K562 (cell line): ENCODE measurements around the gene COQ8A. TPM values are rescaled to one million over a fixed set of nuclear protein-coding genes. Genes with fewer than 3 reads are reported as not detected.

ENCODE experiments used
- ATAC-seq: fragments of 200-7000 bp; cut with Tn5 transposase; 3 replicates; pipeline ENCODE4 v1.9.1; 2020; ENCODE audit warnings: moderate library complexity
- BruUV-seq: library from RNA; stranded (reverse); fragments of 400-500 nt; replicated peaks from 2 replicates; lab custom pipeline; 2021; lab: Mats Ljungman, UMichigan
- CTCF ChIA-PET: fragments of 300-600 bp; formaldehyde crosslinking; extraction: SDS; loops from one replicate; lab custom pipeline; 2021; ENCODE audit warnings: low intra/inter-chr PET ratio; lab: Yijun Ruan, JAX
- POLR2A ChIA-PET: fragments of 300-600, 350-650 bp; sonication (Branson Sonifier 250); formaldehyde crosslinking; extraction: SDS; loops from one replicate; lab custom pipeline; 2021; ENCODE audit warnings: antibody characterized with exemption, inconsistent platforms; lab: Yijun Ruan, JAX
- DNase-seq, 4 experiments: peaks; one replicate each; pipeline versions ENCODE4 v3.0.0 to v3.0.0-alpha.2; 2011 to 2018; ENCODE audit warnings: low spot score in 3 of 4, mixed read lengths in 3 of 4; ENCODE audit errors: extremely low read depth in 1 of 4
- FAIRE-seq: peaks from 2 replicates; lab custom pipeline; 2011; peaks lifted over from hg19 to GRCh38; lab: Jason Lieb, UNC
- H2AFZ ChIP-seq: 2 replicates; pipeline ENCODE4 v1.6.0; 2011; ENCODE audit warnings: low read depth, low read length, control low read depth, inconsistent platforms
- H3K27ac ChIP-seq: fragments of 200-600 bp; 3 replicates; pipeline ENCODE4 v1.8.0; 2011; ENCODE audit warnings: low read depth, mild to moderate bottlenecking, control low read depth, inconsistent platforms, low read length, moderate library complexity, mixed read lengths; ENCODE audit errors: extremely low read depth
- H3K27me3 ChIP-seq, 2 experiments: fragments of 300-600 bp in 1 of 2; 2 replicates in 1 of 2; 3 replicates in 1 of 2; pipeline versions ENCODE4 v1.6.0 to v1.8.0; 2011; ENCODE audit warnings: inconsistent platforms in 2 of 2, low read length in 2 of 2, mild to moderate bottlenecking in 1 of 2, mixed read lengths in 1 of 2, moderate library complexity in 1 of 2; ENCODE audit not compliant: control insufficient read depth in 2 of 2, insufficient read depth in 2 of 2
- H3K36me3 ChIP-seq: fragments of 300-600 bp; 3 replicates; pipeline ENCODE4 v1.8.0; 2011; ENCODE audit warnings: mild to moderate bottlenecking, low read length, inconsistent platforms; ENCODE audit not compliant: control insufficient read depth, insufficient read depth
- H3K4me1 ChIP-seq, 2 experiments: fragments of 200-600 bp in 1 of 2; replicated peaks in 1 of 2; 2 replicates in 1 of 2; 3 replicates in 1 of 2; pipeline versions ENCODE4 v1.5.1 to v1.8.0; 2011; ENCODE audit warnings: inconsistent platforms in 2 of 2, low read length in 2 of 2, mild to moderate bottlenecking in 1 of 2, mixed read lengths in 1 of 2, moderate library complexity in 1 of 2; ENCODE audit not compliant: control insufficient read depth in 2 of 2, insufficient read depth in 2 of 2
- H3K4me2 ChIP-seq: 2 replicates; pipeline ENCODE4 v1.6.1; 2011; ENCODE audit warnings: low read length, control low read depth, inconsistent platforms, mixed read lengths; ENCODE audit not compliant: insufficient read depth
- H3K4me3 ChIP-seq: fragments of 200-600 bp; sonication (generic), shearing (Covaris generic); 2 replicates; pipeline ENCODE4 v1.5.1; 2016; ENCODE audit warnings: control low read depth, inconsistent platforms
- H3K79me2 ChIP-seq: fragments of 200-600 bp; 3 replicates; pipeline ENCODE4 v1.8.0; 2011; ENCODE audit warnings: low read length, inconsistent platforms; ENCODE audit not compliant: control insufficient read depth, insufficient read depth
- H3K9ac ChIP-seq, 2 experiments: 2 replicates each; pipeline versions ENCODE4 v1.6.0 to v1.6.1; 2011; ENCODE audit warnings: low read depth in 2 of 2, low read length in 2 of 2, control low read depth in 1 of 2, inconsistent platforms in 1 of 2, mild to moderate bottlenecking in 1 of 2, mixed read lengths in 1 of 2; ENCODE audit not compliant: insufficient read depth in 1 of 2
- H3K9me1 ChIP-seq: one replicate; pipeline ENCODE4 v1.6.0; 2011; ENCODE audit warnings: inconsistent platforms, mild to moderate bottlenecking, low read length, moderate library complexity; ENCODE audit not compliant: control insufficient read depth, insufficient read depth
- H3K9me3 ChIP-seq: replicated peaks from 2 replicates; pipeline ENCODE4 v1.5.1; 2011; ENCODE audit warnings: low read depth, low read length, inconsistent platforms; ENCODE audit not compliant: control insufficient read depth, insufficient read depth
- H4K20me1 ChIP-seq: replicated peaks from 2 replicates; pipeline ENCODE4 v1.6.1; 2011; ENCODE audit warnings: low read length, inconsistent platforms, mixed read lengths; ENCODE audit not compliant: control insufficient read depth, insufficient read depth
- POLR2A ChIP-seq: fragments of 450-650 bp; conservative IDR thresholded peaks from 2 replicates; pipeline ENCODE4 v1.6.1; 2016
- POLR2G ChIP-seq: fragments of 200-400 bp; formaldehyde crosslinking; IDR thresholded peaks from 2 replicates; pipeline ENCODE4 v1.6.1; 2017; ENCODE audit warnings: low read depth, mild to moderate bottlenecking, antibody characterized with exemption, low read length, moderate library complexity
- POLR3A ChIP-seq: IDR thresholded peaks from 2 replicates; pipeline ENCODE4 v1.6.1; 2011; ENCODE audit warnings: borderline replicate concordance, mild to moderate bottlenecking, moderate library complexity; ENCODE audit not compliant: insufficient read length, insufficient read depth; ENCODE audit errors: extremely low read depth
- PPARD ChIP-seq: fragments of 250-450 bp; sonication (Bioruptor Pico); IDR thresholded peaks from 2 replicates; pipeline ENCODE4 v1.8.0; 2022; ENCODE audit warnings: inconsistent platforms, mild to moderate bottlenecking, moderate library complexity
- PYGO2 ChIP-seq: fragments of 450-650 bp; IDR thresholded peaks from 2 replicates; pipeline ENCODE4 v1.6.1; 2016; ENCODE audit warnings: mild to moderate bottlenecking, missing genetic modification characterization, moderate library complexity, missing compliant biosample characterization
- RBM22 ChIP-seq: fragments of 200-400 bp; formaldehyde crosslinking; IDR thresholded peaks from 2 replicates; pipeline ENCODE4 v1.6.1; 2018; ENCODE audit warnings: low read length, low read depth; ENCODE audit not compliant: poor library complexity, severe bottlenecking
- SAFB2 ChIP-seq: fragments of 200-400 bp; formaldehyde crosslinking; IDR thresholded peaks from 2 replicates; pipeline ENCODE4 v1.6.1; 2018; ENCODE audit warnings: borderline replicate concordance, low read length, low read depth, moderate library complexity; ENCODE audit not compliant: severe bottlenecking
- ZNF253 ChIP-seq: fragments of 250-450 bp; sonication (Bioruptor Pico); conservative IDR thresholded peaks from 2 replicates; pipeline ENCODE4 v1.6.1; 2021; ENCODE audit warnings: mild to moderate bottlenecking
- ZNF830 ChIP-seq: fragments of 250-450 bp; sonication (Bioruptor Pico); IDR thresholded peaks from 2 replicates; pipeline ENCODE4 v1.5.0; 2021; ENCODE audit warnings: mild to moderate bottlenecking
- WGBS: fragments of 100-300 bp; shearing (Covaris generic); methylation state at CpG from one replicate; pipeline ENCODE4 v1.1.6; 2016; ENCODE audit warnings: low coverage, mixed read lengths; ENCODE audit not compliant: insufficient coverage; ENCODE audit errors: missing lambda C conversion rate; 5-methylcytosine and 5-hydroxymethylcytosine counted together
- in situ Hi-C: fragments of 300-500 bp; cut with MboI; formaldehyde crosslinking; loops from 4 replicates; pipeline ENCODE4 v1.15.0; 2018; ENCODE audit warnings: inconsistent platforms, mixed read lengths
- intact Hi-C: fragments of 100-400 bp; cut with micrococcal nuclease; formaldehyde crosslinking; loops from 2 replicates; pipeline ENCODE4 v1.14.2; 2022
- polyA plus RNA-seq, 8 experiments: library from polyadenylated mRNA; depleted of rRNA in 4 of 8; stranded (reverse) in 5 of 8; unstranded in 3 of 8; fragments of >200 nt; fragmentation: Nextera tagmentation in 2 of 8; fragmentation: Illumina TruSeq in 1 of 8; extraction: Ambion mirVana in 2 of 8; extraction: Trizol in 1 of 8; gene quantifications; 2 replicates each; pipeline versions ENCODE4 v1.2.1 to v1.2.3, GENCODE V29; 2011 to 2014; ENCODE audit warnings: inconsistent platforms in 1 of 8, missing spikeins in 1 of 8
- total RNA-seq, 7 experiments: library from RNA; depleted of rRNA in 6 of 7; stranded (reverse); fragments of >200 nt in 6 of 7; fragmentation: Illumina TruSeq in 2 of 7; extraction: Trizol in 2 of 7; gene quantifications; 2 replicates each; pipeline versions ENCODE4 v1.2.1 to v1.2.3, GENCODE V29; 2011 to 2021; ENCODE audit warnings: low replicate concordance in 1 of 7
- TF ChIP-seq, protein P1 (sequence below): fragments of 450-650 bp; formaldehyde crosslinking; IDR thresholded peaks from 2 replicates; pipeline ENCODE4 v1.4.0; 2020; ENCODE audit warnings: mild to moderate bottlenecking
- TF ChIP-seq, protein P2 (sequence below): fragments of 250-450 bp; sonication (Bioruptor Pico); IDR thresholded peaks from 2 replicates; pipeline ENCODE4 v1.8.0; 2021; ENCODE audit warnings: mild to moderate bottlenecking, moderate library complexity

The COQ8A gene
- total and polyA plus RNA-seq, 9 of the 15 experiments (the other 6 are each of a cell fraction or from before 2014, with no cell fraction given): 2.6 to 54.3 (median 32.4) TPM

DNA sequence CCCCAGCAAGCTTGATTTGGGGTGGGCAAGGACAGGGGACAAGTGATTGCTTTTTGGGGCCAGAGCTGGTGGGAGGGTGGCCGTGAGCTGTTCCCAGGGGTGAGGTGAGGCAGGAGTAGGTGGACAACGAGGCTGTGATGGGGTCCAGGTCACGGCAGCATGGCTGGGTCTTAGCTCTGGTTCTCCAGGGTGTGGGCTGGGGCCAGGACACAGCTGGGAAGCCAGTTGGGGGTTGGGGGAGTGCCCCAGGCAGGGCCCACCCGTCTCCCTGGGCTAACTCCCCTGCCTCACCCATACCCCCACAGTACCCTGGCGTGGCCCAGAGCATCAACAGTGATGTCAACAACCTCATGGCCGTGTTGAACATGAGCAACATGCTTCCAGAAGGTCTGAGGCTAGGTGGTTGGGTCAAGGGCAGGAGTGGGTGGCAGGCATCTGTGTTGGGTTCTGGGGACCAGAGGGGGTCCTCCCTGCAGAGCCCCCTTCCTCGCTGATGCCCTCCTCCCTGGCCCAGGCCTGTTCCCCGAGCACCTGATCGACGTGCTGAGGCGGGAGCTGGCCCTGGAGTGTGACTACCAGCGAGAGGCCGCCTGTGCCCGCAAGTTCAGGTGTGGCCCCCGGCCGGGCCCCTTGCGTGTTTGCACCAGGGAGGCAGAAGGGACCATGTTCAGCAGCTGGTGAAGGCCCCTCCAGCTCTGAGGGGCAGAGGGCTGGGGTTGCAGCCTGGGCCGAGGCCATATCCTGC, 43.3 kb downstream of the COQ8A start:
- Histone ChIP-seq H3K9ac (peak overlapping the region in 1 of 2 experiments; percentile 9; a peak in 1 of 4 replicates), H4K20me1 (no peaks in the 10 kb centered on the region), H3K36me3 (peaks cover 36% of the 10 kb centered on the region), H3K4me1 (peaks cover 0 to 59% of the 10 kb centered on the region in 2 experiments; a peak in 2 of 5 replicates), H2AFZ (no peak overlapping the region), H3K4me3 (no peak overlapping the region), H3K9me3 (no peaks in the 10 kb centered on the region), H3K27ac (no peak overlapping the region), H3K27me3 (no peaks in the 10 kb centered on the region), H3K9me1 (peaks cover 4% of the 10 kb centered on the region), H3K4me2 (no peak overlapping the region), H3K79me2 (no peaks in the 10 kb centered on the region)
- no peak for ATAC-seq
- FAIRE-seq: no peak
- TF ChIP-seq POLR2A (0 out of 2 replicates have a peak, but pooled peaks have one; percentile 15), ZNF253 (no peak), PYGO2 (no peak), SAFB2 (no peak), POLR2G (peak; percentile 64), RBM22 (peak; percentile 93), ZNF830 (CRISPR knock-in tag) (no peak), POLR3A (no peak), PPARD (CRISPR knock-in tag) (no peak)
- TF ChIP-seq, protein P1, sequence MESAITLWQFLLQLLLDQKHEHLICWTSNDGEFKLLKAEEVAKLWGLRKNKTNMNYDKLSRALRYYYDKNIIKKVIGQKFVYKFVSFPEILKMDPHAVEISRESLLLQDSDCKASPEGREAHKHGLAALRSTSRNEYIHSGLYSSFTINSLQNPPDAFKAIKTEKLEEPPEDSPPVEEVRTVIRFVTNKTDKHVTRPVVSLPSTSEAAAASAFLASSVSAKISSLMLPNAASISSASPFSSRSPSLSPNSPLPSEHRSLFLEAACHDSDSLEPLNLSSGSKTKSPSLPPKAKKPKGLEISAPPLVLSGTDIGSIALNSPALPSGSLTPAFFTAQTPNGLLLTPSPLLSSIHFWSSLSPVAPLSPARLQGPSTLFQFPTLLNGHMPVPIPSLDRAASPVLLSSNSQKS (CRISPR knock-in tag): no peak
- TF ChIP-seq, protein P2, sequence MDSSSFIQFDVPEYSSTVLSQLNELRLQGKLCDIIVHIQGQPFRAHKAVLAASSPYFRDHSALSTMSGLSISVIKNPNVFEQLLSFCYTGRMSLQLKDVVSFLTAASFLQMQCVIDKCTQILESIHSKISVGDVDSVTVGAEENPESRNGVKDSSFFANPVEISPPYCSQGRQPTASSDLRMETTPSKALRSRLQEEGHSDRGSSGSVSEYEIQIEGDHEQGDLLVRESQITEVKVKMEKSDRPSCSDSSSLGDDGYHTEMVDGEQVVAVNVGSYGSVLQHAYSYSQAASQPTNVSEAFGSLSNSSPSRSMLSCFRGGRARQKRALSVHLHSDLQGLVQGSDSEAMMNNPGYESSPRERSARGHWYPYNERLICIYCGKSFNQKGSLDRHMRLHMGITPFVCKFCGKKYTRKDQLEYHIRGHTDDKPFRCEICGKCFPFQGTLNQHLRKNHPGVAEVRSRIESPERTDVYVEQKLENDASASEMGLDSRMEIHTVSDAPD (CRISPR knock-in tag): no peak
- DNase-seq: no peak
- intact Hi-C loops: no loop called here
- BruUV-seq: no TSS peak
- WGBS: 86% methylated on average over 18 of the region's 18 CpGs
- POLR2A ChIA-PET: interaction anchor here (0.6 to 1.5 kb wide), 6 partner anchors 10 to 335 kb away, joined by 3 to 7 read pairs (median 4); partner anchors contain the start of gene CDC42BPA
- CTCF ChIA-PET: no interaction called here
- in situ Hi-C loops: no loop called here
